ENCODE results near the gene PRPH. TPM values are rescaled to one million over a fixed set of nuclear protein-coding genes. Genes with fewer than 3 reads are reported as not detected.

PRPH gene
- total RNA-seq, 4 donors from 2014 or later, result 4.7 to 5.6 TPM; not detected in 2

GRCh38 chr12:49328816-49329215 is 33.9 kb downstream of the PRPH start:
- no peak overlapping the region for H3K4me3 ChIP-seq
- H3K4me1 ChIP-seq, result no peaks in the 10 kb centered on the region
- H3K9me3 ChIP-seq, result no peaks in the 10 kb centered on the region
- no peaks in the 10 kb centered on the region for H3K36me3 ChIP-seq
- H3K27ac ChIP-seq, result no peak overlapping the region
- H3K27me3 ChIP-seq, result no peaks in the 10 kb centered on the region
- intact Hi-C loops (cut with DNase I; ENCODE audit: low total_unique reads), result no loop called here
- TF ChIP-seq POLR2A (IDR thresholded peaks at IDR 0.05) (no peak), CTCF (IDR thresholded peaks at IDR 0.05) (no peak)
- DNase-seq, result no peak

- no peaks in the 10 kb centered on the region for H3K9me3 ChIP-seq
- no peak overlapping the region for H3K4me3 ChIP-seq
- no peaks in the 10 kb centered on the region for H3K4me1 ChIP-seq
- no peak for DNase-seq
- H3K36me3 ChIP-seq, result no peaks in the 10 kb centered on the region
- intact Hi-C loops (cut with DNase I; ENCODE audit: low total_unique reads), result loop anchor here (10.0 kb wide), 1 partner anchor 185 kb away; no protein-coding TSS in a partner anchor
- H3K27me3 ChIP-seq, result peaks cover 0 to 4% of the 10 kb centered on the region in 2 donors
- TF ChIP-seq POLR2A (IDR thresholded peaks at IDR 0.05), result no peak
- no peak overlapping the region for H3K27ac ChIP-seq
Measured at GRCh38 chr12:49330032-49330619, 35.2 kb downstream of the PRPH start.

- intact Hi-C loops (cut with DNase I; ENCODE audit: low total_unique reads), result loop anchor here (10.0 kb wide), 1 partner anchor 184 kb away; no protein-coding TSS in a partner anchor
- DNase-seq, result no peak
Measured at GRCh38 chr12:49330631-49331379, 35.9 kb downstream of the PRPH start.

GRCh38 chr12:49331380-49332222 is 36.7 kb downstream of the PRPH start:
- H3K9me3 ChIP-seq, result no peaks in the 10 kb centered on the region
- no peaks in the 10 kb centered on the region for H3K4me1 ChIP-seq
- no peaks in the 10 kb centered on the region for H3K36me3 ChIP-seq
- intact Hi-C loops (cut with DNase I; ENCODE audit: low total_unique reads), result loop anchor here (10.0 kb wide), 1 partner anchor 183 kb away; no protein-coding TSS in a partner anchor
- TF ChIP-seq CTCF (IDR thresholded peaks at IDR 0.05), result peak; percentile 60 to 84 (median 75)
- no peak for TF ChIP-seq POLR2A (IDR thresholded peaks at IDR 0.05)
- peak; percentile 39 to 58 for DNase-seq
- no peak overlapping the region for H3K4me3 ChIP-seq
- H3K27ac ChIP-seq, result no peak overlapping the region
- H3K27me3 ChIP-seq, result peaks cover 4 to 12% of the 10 kb centered on the region in 2 donors

More at GRCh38 chr12:49330631-49331379, 35.9 kb downstream of the PRPH start:
- no peaks in the 10 kb centered on the region for H3K36me3 ChIP-seq
- no peaks in the 10 kb centered on the region for H3K9me3 ChIP-seq
- no peak overlapping the region for H3K4me3 ChIP-seq
- no peak for TF ChIP-seq CTCF (IDR thresholded peaks at IDR 0.05)
- no peak for TF ChIP-seq POLR2A (IDR thresholded peaks at IDR 0.05)
- H3K4me1 ChIP-seq, result no peaks in the 10 kb centered on the region
- H3K27me3 ChIP-seq, result peaks cover 0 to 8% of the 10 kb centered on the region in 2 donors
- no peak overlapping the region for H3K27ac ChIP-seq

- Histone ChIP-seq H3K4me3 (no peak overlapping the region), H3K27ac (no peak overlapping the region), H3K27me3 (peaks cover 12 to 15% of the 10 kb centered on the region in 2 donors), H3K4me1 (no peaks in the 10 kb centered on the region), H3K36me3 (no peaks in the 10 kb centered on the region), H3K9me3 (no peaks in the 10 kb centered on the region)
- intact Hi-C loops (cut with DNase I; ENCODE audit: low total_unique reads), result loop anchor here (10.0 kb wide), 1 partner anchor 182 kb away; no protein-coding TSS in a partner anchor
- DNase-seq, result no peak
- no peak for TF ChIP-seq POLR2A (IDR thresholded peaks at IDR 0.05)
Measured at GRCh38 chr12:49332441-49332861, 37.5 kb downstream of the PRPH start.
